ENCODE measurements around the gene PYCR2. TPM values are rescaled to one million over a fixed set of nuclear protein-coding genes. Genes with fewer than 3 reads are reported as not detected.

PYCR2 gene
- total and polyA plus RNA-seq, 2 experiments from 2014 or later = 45.1 to 75.9 TPM

DNA sequence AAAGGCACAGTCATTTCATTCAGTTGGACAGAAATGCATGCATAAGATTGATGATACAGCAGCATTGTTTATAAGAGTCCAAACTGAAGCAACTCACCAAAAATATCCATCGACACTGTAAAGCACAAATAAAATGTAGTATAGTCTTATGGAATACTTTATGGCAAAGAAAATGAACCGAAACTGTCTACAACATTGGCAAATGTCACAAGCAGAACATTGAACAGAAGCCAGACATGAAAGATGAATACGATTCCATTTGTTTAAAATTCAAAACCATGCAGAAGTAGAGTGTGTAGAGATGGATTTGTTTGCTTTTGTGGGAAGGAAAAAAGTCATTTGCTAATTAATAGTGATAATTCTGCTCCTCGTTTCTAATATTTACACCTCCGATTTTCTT, 27.6 kb downstream of the PYCR2 start:
- H3K4me3 ChIP-seq = no peak overlapping the region
- no peaks in the 10 kb centered on the region for H3K36me3 ChIP-seq
- TF ChIP-seq, protein P1, sequence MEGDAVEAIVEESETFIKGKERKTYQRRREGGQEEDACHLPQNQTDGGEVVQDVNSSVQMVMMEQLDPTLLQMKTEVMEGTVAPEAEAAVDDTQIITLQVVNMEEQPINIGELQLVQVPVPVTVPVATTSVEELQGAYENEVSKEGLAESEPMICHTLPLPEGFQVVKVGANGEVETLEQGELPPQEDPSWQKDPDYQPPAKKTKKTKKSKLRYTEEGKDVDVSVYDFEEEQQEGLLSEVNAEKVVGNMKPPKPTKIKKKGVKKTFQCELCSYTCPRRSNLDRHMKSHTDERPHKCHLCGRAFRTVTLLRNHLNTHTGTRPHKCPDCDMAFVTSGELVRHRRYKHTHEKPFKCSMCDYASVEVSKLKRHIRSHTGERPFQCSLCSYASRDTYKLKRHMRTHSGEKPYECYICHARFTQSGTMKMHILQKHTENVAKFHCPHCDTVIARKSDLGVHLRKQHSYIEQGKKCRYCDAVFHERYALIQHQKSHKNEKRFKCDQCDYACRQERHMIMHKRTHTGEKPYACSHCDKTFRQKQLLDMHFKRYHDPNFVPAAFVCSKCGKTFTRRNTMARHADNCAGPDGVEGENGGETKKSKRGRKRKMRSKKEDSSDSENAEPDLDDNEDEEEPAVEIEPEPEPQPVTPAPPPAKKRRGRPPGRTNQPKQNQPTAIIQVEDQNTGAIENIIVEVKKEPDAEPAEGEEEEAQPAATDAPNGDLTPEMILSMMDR (IDR thresholded peaks at IDR 0.05; ENCODE audit: low read depth, low read length) = no peak
- no peak overlapping the region for H3K27ac ChIP-seq
- no peak for DNase-seq (ENCODE audit: low read depth in 1 of 2, low spot score in 1 of 2)
- no peaks in the 10 kb centered on the region for H3K9me3 ChIP-seq (ENCODE audit: low read depth)
- no peaks in the 10 kb centered on the region for H3K27me3 ChIP-seq
- no peaks in the 10 kb centered on the region for H3K4me1 ChIP-seq (ENCODE audit: low read depth)

- Histone ChIP-seq H3K4me3 (no peak overlapping the region), H3K27me3 (no peaks in the 10 kb centered on the region), H3K4me1 (ENCODE audit: low read depth) (no peaks in the 10 kb centered on the region), H3K27ac (no peak overlapping the region), H3K36me3 (no peaks in the 10 kb centered on the region), H3K9me3 (ENCODE audit: low read depth) (no peaks in the 10 kb centered on the region)
- TF ChIP-seq, protein P1 (IDR thresholded peaks at IDR 0.05; ENCODE audit: low read depth, low read length) = no peak
- DNase-seq (ENCODE audit: low read depth in 1 of 2, low spot score in 1 of 2) = no peak
These were observed 31.7 kb downstream of the PYCR2 start for GRCh38 chr1:225892307-225892706.

GRCh38 chr1:225891229-225891972, 32.6 kb downstream of the PYCR2 start:
- Histone ChIP-seq H3K4me1 (ENCODE audit: low read depth) (no peaks in the 10 kb centered on the region), H3K36me3 (no peaks in the 10 kb centered on the region), H3K27ac (no peak overlapping the region), H3K27me3 (no peaks in the 10 kb centered on the region), H3K4me3 (no peak overlapping the region), H3K9me3 (ENCODE audit: low read depth) (no peaks in the 10 kb centered on the region)
- no peak for DNase-seq (ENCODE audit: low read depth in 1 of 2, low spot score in 1 of 2)
- TF ChIP-seq, protein P1 (IDR thresholded peaks at IDR 0.05; ENCODE audit: low read depth, low read length) = no peak

GRCh38 chr1:225890346-225891228, 33.5 kb downstream of the PYCR2 start:
- H3K36me3 ChIP-seq = no peaks in the 10 kb centered on the region
- no peak overlapping the region for H3K27ac ChIP-seq
- no peaks in the 10 kb centered on the region for H3K9me3 ChIP-seq (ENCODE audit: low read depth)
- TF ChIP-seq, protein P1 (IDR thresholded peaks at IDR 0.05; ENCODE audit: low read depth, low read length) = no peak
- H3K4me3 ChIP-seq = no peak overlapping the region
- H3K27me3 ChIP-seq = no peaks in the 10 kb centered on the region
- DNase-seq (ENCODE audit: low read depth in 1 of 2, low spot score in 1 of 2) = no peak
- no peaks in the 10 kb centered on the region for H3K4me1 ChIP-seq (ENCODE audit: low read depth)

- no peaks in the 10 kb centered on the region for H3K27me3 ChIP-seq
- no peaks in the 10 kb centered on the region for H3K36me3 ChIP-seq
- H3K9me3 ChIP-seq (ENCODE audit: low read depth) = no peaks in the 10 kb centered on the region
- DNase-seq (ENCODE audit: low read depth in 1 of 2, low spot score in 1 of 2) = no peak
- H3K4me3 ChIP-seq = no peak overlapping the region
- TF ChIP-seq, protein P1 (IDR thresholded peaks at IDR 0.05; ENCODE audit: low read depth, low read length) = no peak
- H3K4me1 ChIP-seq (ENCODE audit: low read depth) = no peaks in the 10 kb centered on the region
- H3K27ac ChIP-seq = no peak overlapping the region
These were observed 34.3 kb downstream of the PYCR2 start for GRCh38 chr1:225889743-225890142.
